Measurements from ENCODE around the gene NCAPD2. TPM values are rescaled to one million over a fixed set of nuclear protein-coding genes. Genes with fewer than 3 reads are reported as not detected.

Gene NCAPD2
- total and polyA plus RNA-seq, 2 donors (not counting 1 experiment from before 2014, with no cell fraction given), result 19.9 to 42.1 TPM

- 4% methylated on average over 14 of the region's 14 CpGs for WGBS (ENCODE audit: insufficient coverage)
- H3K27me3 Mint-ChIP-seq, result no peaks in the 10 kb centered on the region
- H3K4me3 Mint-ChIP-seq, result peak overlapping the region; percentile 99
- Histone ChIP-seq H3K4me2 (replicated peaks; ENCODE audit: low read depth, low read length, poor library complexity, severe bottlenecking) (peak overlapping the region; percentile 98), H3K36me3 (replicated peaks in 1 of 2; ENCODE audit: control extremely low read depth in 1 of 2, control insufficient read depth in 1 of 2, extremely low read depth in 1 of 2, insufficient read depth in 2 of 2, low read length in 1 of 2) (peaks cover 0 to 50% of the 10 kb centered on the region in 2 experiments), H2AFZ (ENCODE audit: insufficient read depth, low read depth, low read length, poor library complexity, severe bottlenecking) (peak overlapping the region; percentile 93), H4K20me1 (ENCODE audit: control insufficient read depth, insufficient read depth, low read length, poor library complexity, severe bottlenecking) (peaks cover 25% of the 10 kb centered on the region), H3K27ac (ENCODE audit: low read length in 2 of 2) (peak overlapping the region in 1 of 2 donors; percentile 6), H3K4me1 (ENCODE audit: control insufficient read depth in 2 of 2, insufficient read depth in 2 of 2, low read length in 2 of 2) (peaks cover 27 to 37% of the 10 kb centered on the region in 2 donors), H3K9ac (ENCODE audit: low read length) (peak overlapping the region; percentile 88), H3K27me3 (replicated peaks in 1 of 4; ENCODE audit: control extremely low read depth in 1 of 4, control insufficient read depth in 3 of 4, insufficient read depth in 4 of 4, low read length in 3 of 4) (no peaks in the 10 kb centered on the region), H3K79me2 (ENCODE audit: control insufficient read depth, insufficient read depth, low read length) (peaks cover 10% of the 10 kb centered on the region), H3K4me3 (ENCODE audit: control extremely low read depth in 1 of 5, extremely low read depth in 1 of 5, insufficient read depth in 1 of 5, low read depth in 2 of 5, low read length in 4 of 5) (peak overlapping the region; percentile 68 to 97 (median 92)), H3K9me3 (ENCODE audit: control extremely low read depth in 1 of 3, control insufficient read depth in 2 of 3, insufficient read depth in 1 of 3, low read length in 2 of 3) (no peaks in the 10 kb centered on the region)
- H3K27ac Mint-ChIP-seq, result peak overlapping the region; percentile 87
- ChIA-PET CTCF (interaction anchor here (1.2 to 3.4 kb wide), 4 partner anchors 9 to 109 kb away, joined by 3 to 17 read pairs (median 4); no protein-coding TSS in a partner anchor), POLR2A (interaction anchor here (1.3 to 1.8 kb wide), 2 partner anchors 35 to 62 kb away, joined by 3 to 6 read pairs; partner anchors contain the start of genes NOP2 and VAMP1)
- DNase-seq, result peak; percentile 42
- no peak for ATAC-seq (ENCODE audit: low read depth)
- peaks cover 48% of the 10 kb centered on the region for H3K4me1 Mint-ChIP-seq
- no peaks in the 10 kb centered on the region for H3K9me3 Mint-ChIP-seq (ENCODE audit: insufficient read depth)
- intact Hi-C loops (cut with micrococcal nuclease), result no loop called here
- no peak for TF ChIP-seq EZH2 (IDR thresholded peaks at IDR 0.05; ENCODE audit: borderline replicate concordance, insufficient read depth, low read depth, low read length, poor library complexity, severe bottlenecking)
- TF ChIP-seq, protein P1, sequence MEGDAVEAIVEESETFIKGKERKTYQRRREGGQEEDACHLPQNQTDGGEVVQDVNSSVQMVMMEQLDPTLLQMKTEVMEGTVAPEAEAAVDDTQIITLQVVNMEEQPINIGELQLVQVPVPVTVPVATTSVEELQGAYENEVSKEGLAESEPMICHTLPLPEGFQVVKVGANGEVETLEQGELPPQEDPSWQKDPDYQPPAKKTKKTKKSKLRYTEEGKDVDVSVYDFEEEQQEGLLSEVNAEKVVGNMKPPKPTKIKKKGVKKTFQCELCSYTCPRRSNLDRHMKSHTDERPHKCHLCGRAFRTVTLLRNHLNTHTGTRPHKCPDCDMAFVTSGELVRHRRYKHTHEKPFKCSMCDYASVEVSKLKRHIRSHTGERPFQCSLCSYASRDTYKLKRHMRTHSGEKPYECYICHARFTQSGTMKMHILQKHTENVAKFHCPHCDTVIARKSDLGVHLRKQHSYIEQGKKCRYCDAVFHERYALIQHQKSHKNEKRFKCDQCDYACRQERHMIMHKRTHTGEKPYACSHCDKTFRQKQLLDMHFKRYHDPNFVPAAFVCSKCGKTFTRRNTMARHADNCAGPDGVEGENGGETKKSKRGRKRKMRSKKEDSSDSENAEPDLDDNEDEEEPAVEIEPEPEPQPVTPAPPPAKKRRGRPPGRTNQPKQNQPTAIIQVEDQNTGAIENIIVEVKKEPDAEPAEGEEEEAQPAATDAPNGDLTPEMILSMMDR (IDR thresholded peaks at IDR 0.05), result no peak
Measured at GRCh38 chr12:6532927-6533652, 39.2 kb downstream of the NCAPD2 start.

- peaks cover 48% of the 10 kb centered on the region for H3K4me1 Mint-ChIP-seq
- 0% methylated on average over 7 of the region's 9 CpGs for WGBS (ENCODE audit: insufficient coverage)
- peaks cover 10% of the 10 kb centered on the region for H3K79me2 ChIP-seq (ENCODE audit: control insufficient read depth, insufficient read depth, low read length)
Measured at GRCh38 chr12:6533653-6533922, 39.7 kb downstream of the NCAPD2 start.

More at GRCh38 chr12:6533653-6533922, 39.7 kb downstream of the NCAPD2 start:
- ATAC-seq (ENCODE audit: low read depth) (no peak), DNase-seq (no peak)
- ChIA-PET POLR2A (interaction anchor here (1.0 to 5.4 kb wide), 8 partner anchors 21 to 109 kb away, joined by 3 to 39 read pairs (median 7); partner anchors contain the start of genes MRPL51, NOP2 and VAMP1), CTCF (interaction anchor here (1.0 to 7.0 kb wide), 5 partner anchors 24 to 110 kb away, joined by 3 to 222 read pairs (median 17); no protein-coding TSS in a partner anchor)
- Histone ChIP-seq H2AFZ (ENCODE audit: insufficient read depth, low read depth, low read length, poor library complexity, severe bottlenecking) (peak overlapping the region; percentile 93), H3K4me3 (ENCODE audit: control extremely low read depth in 1 of 5, extremely low read depth in 1 of 5, insufficient read depth in 1 of 5, low read depth in 2 of 5, low read length in 4 of 5) (peak overlapping the region; percentile 68 to 97 (median 92)), H3K9me3 (ENCODE audit: control extremely low read depth in 1 of 3, control insufficient read depth in 2 of 3, insufficient read depth in 1 of 3, low read length in 2 of 3) (no peaks in the 10 kb centered on the region), H3K4me1 (ENCODE audit: control insufficient read depth in 2 of 2, insufficient read depth in 2 of 2, low read length in 2 of 2) (peaks cover 27 to 37% of the 10 kb centered on the region in 2 donors), H3K9ac (ENCODE audit: low read length) (peak overlapping the region; percentile 88), H3K36me3 (replicated peaks in 1 of 2; ENCODE audit: control extremely low read depth in 1 of 2, control insufficient read depth in 1 of 2, extremely low read depth in 1 of 2, insufficient read depth in 2 of 2, low read length in 1 of 2) (peaks cover 0 to 50% of the 10 kb centered on the region in 2 experiments), H4K20me1 (ENCODE audit: control insufficient read depth, insufficient read depth, low read length, poor library complexity, severe bottlenecking) (peaks cover 28% of the 10 kb centered on the region), H3K27me3 (replicated peaks in 1 of 4; ENCODE audit: control extremely low read depth in 1 of 4, control insufficient read depth in 3 of 4, insufficient read depth in 4 of 4, low read length in 3 of 4) (no peaks in the 10 kb centered on the region), H3K27ac (ENCODE audit: low read length in 2 of 2) (peak overlapping the region in 1 of 2 donors; percentile 74), H3K4me2 (replicated peaks; ENCODE audit: low read depth, low read length, poor library complexity, severe bottlenecking) (peak overlapping the region; percentile 98)
- intact Hi-C loops (cut with micrococcal nuclease), result no loop called here
- Mint-ChIP-seq H3K27me3 (no peaks in the 10 kb centered on the region), H3K9me3 (ENCODE audit: insufficient read depth) (no peaks in the 10 kb centered on the region), H3K4me3 (peak overlapping the region; percentile 99), H3K27ac (peak overlapping the region; percentile 87)
- no peak for TF ChIP-seq EZH2 (IDR thresholded peaks at IDR 0.05; ENCODE audit: borderline replicate concordance, insufficient read depth, low read depth, low read length, poor library complexity, severe bottlenecking)
- TF ChIP-seq, protein P1 (IDR thresholded peaks at IDR 0.05), result no peak

Measured in B cell (primary cell).